Mucosa of descending colon (tissue), 3 donors: Measurements from ENCODE around the gene FRMD3. TPM values are rescaled to one million over a fixed set of nuclear protein-coding genes. Genes with fewer than 3 reads are reported as not detected.

Experiments used
- ATAC-seq: fragments of 200-7000 bp; cut with Tn5 transposase; one replicate; pipeline ENCODE4 v1.9.1; 2020; ENCODE audit warnings: mild to moderate bottlenecking, moderate library complexity
- DNase-seq, 3 donors: peaks; one replicate each; pipeline ENCODE4 v3.0.0-alpha.2; 2020
- H3K36me3 ChIP-seq: fragments of 200-600 bp; one replicate; pipeline ENCODE4 v1.8.0; 2021; ENCODE audit warnings: low read depth, mild to moderate bottlenecking
- H3K4me1 ChIP-seq: fragments of 200-600 bp; one replicate; pipeline ENCODE4 v1.8.0; 2021; ENCODE audit warnings: low read depth, mild to moderate bottlenecking
- H3K4me3 ChIP-seq: fragments of 200-600 bp; one replicate; pipeline ENCODE4 v1.8.0; 2021; ENCODE audit warnings: mild to moderate bottlenecking
- H3K9me3 ChIP-seq: fragments of 200-600 bp; one replicate; pipeline ENCODE4 v1.8.0; 2021; ENCODE audit warnings: mild to moderate bottlenecking
- intact Hi-C, 2 donors: fragments of 100-400 bp; cut with DNase I in 1 of 2; cut with micrococcal nuclease in 1 of 2; formaldehyde crosslinking; loops; one replicate each; pipeline versions ENCODE4 v1.11.0 to v1.11.1; 2022; cut with DNase I, micrococcal nuclease
- total RNA-seq, 3 donors: library from RNA; stranded (reverse); fragmentation: NEBNext Ultra II Directional in 2 of 3; extraction: Animal tissue kit (Norgen Biotek cat#: 25700) in 2 of 3; gene quantifications; one replicate each; pipeline versions ENCODE4 v1.2.1 to v1.2.4, GENCODE V29; 2021 to 2023
- TF ChIP-seq, protein P1 (sequence below): fragments of 200-600 bp; IDR thresholded peaks from one replicate; pipeline ENCODE4 v1.8.0; 2022; ENCODE audit warnings: antibody characterized with exemption, mild to moderate bottlenecking
- donor health status: DM: no; HTN: no; CAD: no; lungs with moderate emphysema.
- donor health status: DM: no; HTN: no; CAD: no.
- donor health status: DM: no; HTN: yes; CAD: no.

FRMD3 gene
- total RNA-seq, 3 donors from 2014 or later = 12.2 to 27.4 (median 25.0) TPM

- peak in 1 of 3 donors; percentile 29 for DNase-seq
- Histone ChIP-seq H3K36me3 (no peaks in the 10 kb centered on the region), H3K4me1 (peaks cover 28% of the 10 kb centered on the region), H3K4me3 (no peak overlapping the region), H3K9me3 (no peaks in the 10 kb centered on the region)
- peak; percentile 76 for ATAC-seq
- intact Hi-C loops = no loop called here
- TF ChIP-seq, protein P1, sequence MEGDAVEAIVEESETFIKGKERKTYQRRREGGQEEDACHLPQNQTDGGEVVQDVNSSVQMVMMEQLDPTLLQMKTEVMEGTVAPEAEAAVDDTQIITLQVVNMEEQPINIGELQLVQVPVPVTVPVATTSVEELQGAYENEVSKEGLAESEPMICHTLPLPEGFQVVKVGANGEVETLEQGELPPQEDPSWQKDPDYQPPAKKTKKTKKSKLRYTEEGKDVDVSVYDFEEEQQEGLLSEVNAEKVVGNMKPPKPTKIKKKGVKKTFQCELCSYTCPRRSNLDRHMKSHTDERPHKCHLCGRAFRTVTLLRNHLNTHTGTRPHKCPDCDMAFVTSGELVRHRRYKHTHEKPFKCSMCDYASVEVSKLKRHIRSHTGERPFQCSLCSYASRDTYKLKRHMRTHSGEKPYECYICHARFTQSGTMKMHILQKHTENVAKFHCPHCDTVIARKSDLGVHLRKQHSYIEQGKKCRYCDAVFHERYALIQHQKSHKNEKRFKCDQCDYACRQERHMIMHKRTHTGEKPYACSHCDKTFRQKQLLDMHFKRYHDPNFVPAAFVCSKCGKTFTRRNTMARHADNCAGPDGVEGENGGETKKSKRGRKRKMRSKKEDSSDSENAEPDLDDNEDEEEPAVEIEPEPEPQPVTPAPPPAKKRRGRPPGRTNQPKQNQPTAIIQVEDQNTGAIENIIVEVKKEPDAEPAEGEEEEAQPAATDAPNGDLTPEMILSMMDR = no peak
These were observed 64.7 kb downstream of the FRMD3 start for GRCh38 chr9:83473488-83473971.

DNA sequence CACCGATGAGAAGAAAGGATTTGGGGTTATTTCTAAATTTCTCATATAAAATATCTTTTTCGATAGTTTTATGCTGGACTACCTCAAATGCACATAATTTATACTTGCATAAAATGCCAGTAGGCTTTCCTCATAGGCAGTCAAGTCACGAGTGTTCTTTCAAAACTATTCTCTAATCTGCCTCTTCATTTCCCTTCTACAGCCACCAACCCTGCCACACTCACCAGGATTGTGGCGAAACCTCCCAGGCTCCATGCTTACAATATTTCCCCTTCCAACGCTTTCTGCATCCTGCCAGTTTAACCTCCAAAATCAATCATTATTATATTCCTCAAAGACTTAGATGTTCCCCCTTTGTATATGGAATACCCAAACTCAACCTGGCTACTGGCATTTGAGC lies 65.4 kb downstream of the FRMD3 start:
- no peaks in the 10 kb centered on the region for H3K36me3 ChIP-seq
- ATAC-seq = no peak
- no peak for DNase-seq
- no peak overlapping the region for H3K4me3 ChIP-seq
- no peaks in the 10 kb centered on the region for H3K9me3 ChIP-seq
- TF ChIP-seq, protein P1 = no peak
- intact Hi-C loops = no loop called here
- peaks cover 28% of the 10 kb centered on the region for H3K4me1 ChIP-seq

DNA sequence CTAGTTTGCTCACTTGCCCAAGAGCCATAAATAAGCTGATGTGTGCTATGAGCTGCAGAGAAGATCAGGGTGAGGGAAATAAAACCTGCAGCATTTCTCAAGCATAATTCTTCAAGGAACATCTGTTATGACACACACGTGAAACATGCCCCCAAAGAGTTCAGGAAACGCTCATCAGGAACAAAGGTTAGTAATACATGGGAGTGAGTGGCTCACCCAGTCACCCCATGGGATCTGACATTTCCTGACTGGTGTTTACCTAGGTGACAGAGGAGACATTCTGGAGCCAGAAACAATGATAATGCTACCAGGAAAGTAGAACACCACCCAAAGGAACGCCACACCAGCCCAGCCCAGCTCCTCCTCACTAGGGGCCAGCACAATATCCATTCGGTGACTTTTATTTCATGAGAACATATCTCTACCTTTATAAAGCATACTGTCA lies 66.0 kb downstream of the FRMD3 start:
- intact Hi-C loops = no loop called here
- no peak overlapping the region for H3K4me3 ChIP-seq
- H3K9me3 ChIP-seq = no peaks in the 10 kb centered on the region
- H3K4me1 ChIP-seq = peaks cover 28% of the 10 kb centered on the region
- peak; percentile 92 for ATAC-seq
- DNase-seq = peak in 2 of 3 donors; percentile 48 to 56
- TF ChIP-seq, protein P1 = no peak
- H3K36me3 ChIP-seq = no peaks in the 10 kb centered on the region

GRCh38 chr9:83471241-83471640 lies 67.0 kb downstream of the FRMD3 start:
- ATAC-seq (no peak), DNase-seq (no peak)
- Histone ChIP-seq H3K36me3 (no peaks in the 10 kb centered on the region), H3K9me3 (no peaks in the 10 kb centered on the region), H3K4me3 (no peak overlapping the region), H3K4me1 (peaks cover 28% of the 10 kb centered on the region)
- intact Hi-C loops = no loop called here
- TF ChIP-seq, protein P1 = no peak

- no peak for DNase-seq
- Histone ChIP-seq H3K4me3 (no peak overlapping the region), H3K36me3 (no peaks in the 10 kb centered on the region), H3K4me1 (peaks cover 28% of the 10 kb centered on the region), H3K9me3 (no peaks in the 10 kb centered on the region)
- intact Hi-C loops = no loop called here
- no peak for ATAC-seq
- TF ChIP-seq, protein P1 = no peak
These were observed 68.5 kb downstream of the FRMD3 start for GRCh38 chr9:83469722-83470121.

DNA sequence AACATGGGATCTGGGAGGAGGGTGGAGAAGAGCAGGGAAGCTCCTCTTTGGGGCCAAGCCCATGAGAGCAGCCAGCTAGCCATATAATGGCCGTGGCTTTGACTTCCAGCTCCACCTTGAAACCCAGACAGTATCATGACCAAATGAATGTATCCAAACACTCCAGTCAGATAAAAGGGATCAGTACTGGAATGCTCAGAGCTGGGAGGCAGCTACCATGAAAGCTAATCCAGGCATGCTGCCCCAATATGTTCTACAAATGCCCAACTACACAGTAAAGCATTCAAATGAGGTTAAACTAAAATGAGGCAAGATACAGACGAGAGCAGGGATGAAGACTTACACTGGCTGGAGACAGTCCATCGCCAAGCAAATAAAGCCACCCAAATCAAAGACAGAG lies 69.4 kb downstream of the FRMD3 start:
- no peak overlapping the region for H3K4me3 ChIP-seq
- DNase-seq (no peak), ATAC-seq (no peak)
- TF ChIP-seq, protein P1 = no peak
- H3K4me1 ChIP-seq = peaks cover 21% of the 10 kb centered on the region
- no peaks in the 10 kb centered on the region for H3K36me3 ChIP-seq
- intact Hi-C loops = no loop called here
- no peaks in the 10 kb centered on the region for H3K9me3 ChIP-seq
